ENCODE results near the gene ARID4B.

The ARID4B gene

GRCh38 chr1:235157150-235157549, 170.8 kb downstream of the ARID4B start:
- Histone ChIP-seq H3K4me3 (replicated peaks; ENCODE audit: insufficient read depth, low read length) (no peak overlapping the region), H3K27ac (replicated peaks) (no peak overlapping the region), H3K27me3 (ENCODE audit: insufficient read depth, poor library complexity, severe bottlenecking) (no peaks in the 10 kb centered on the region)
- no peak for DNase-seq (ENCODE audit: low read depth in 1 of 2, low spot score in 1 of 2)
- TF ChIP-seq SPI1 (IDR thresholded peaks at IDR 0.05; ENCODE audit: borderline replicate concordance, low read depth): no peak
- no peak for TF ChIP-seq POLR2AphosphoS5 (IDR thresholded peaks at IDR 0.05; ENCODE audit: low read depth)
- TF ChIP-seq GABPA (IDR thresholded peaks at IDR 0.05; ENCODE audit: low read depth): no peak
- TF ChIP-seq REST (IDR thresholded peaks at IDR 0.05; ENCODE audit: insufficient replicate concordance, low read depth): no peak
- TF ChIP-seq CTCF (IDR thresholded peaks at IDR 0.05; ENCODE audit: insufficient read depth, low read length): no peak

GRCh38 chr1:235156740-235157139, 171.2 kb downstream of the ARID4B start:
- Histone ChIP-seq H3K27me3 (ENCODE audit: insufficient read depth, poor library complexity, severe bottlenecking) (no peaks in the 10 kb centered on the region), H3K27ac (replicated peaks) (no peak overlapping the region), H3K4me3 (replicated peaks; ENCODE audit: insufficient read depth, low read length) (no peak overlapping the region)
- TF ChIP-seq REST (IDR thresholded peaks at IDR 0.05; ENCODE audit: insufficient replicate concordance, low read depth) (no peak), GABPA (IDR thresholded peaks at IDR 0.05; ENCODE audit: low read depth) (no peak), POLR2AphosphoS5 (IDR thresholded peaks at IDR 0.05; ENCODE audit: low read depth) (no peak), CTCF (IDR thresholded peaks at IDR 0.05; ENCODE audit: insufficient read depth, low read length) (no peak), SPI1 (IDR thresholded peaks at IDR 0.05; ENCODE audit: borderline replicate concordance, low read depth) (no peak)
- DNase-seq (ENCODE audit: low read depth in 1 of 2, low spot score in 1 of 2): no peak

- no peak overlapping the region for H3K4me3 ChIP-seq (replicated peaks; ENCODE audit: insufficient read depth, low read length)
- no peak overlapping the region for H3K27ac ChIP-seq (replicated peaks)
- no peaks in the 10 kb centered on the region for H3K27me3 ChIP-seq (ENCODE audit: insufficient read depth, poor library complexity, severe bottlenecking)
- DNase-seq (ENCODE audit: low read depth in 1 of 2, low spot score in 1 of 2): no peak
- TF ChIP-seq SPI1 (IDR thresholded peaks at IDR 0.05; ENCODE audit: borderline replicate concordance, low read depth) (no peak), CTCF (IDR thresholded peaks at IDR 0.05; ENCODE audit: insufficient read depth, low read length) (no peak), POLR2AphosphoS5 (IDR thresholded peaks at IDR 0.05; ENCODE audit: low read depth) (no peak), REST (IDR thresholded peaks at IDR 0.05; ENCODE audit: insufficient replicate concordance, low read depth) (no peak), GABPA (IDR thresholded peaks at IDR 0.05; ENCODE audit: low read depth) (no peak)
These were observed 171.7 kb downstream of the ARID4B start for GRCh38 chr1:235156265-235156664.
